BJ (cell line): Measurements from ENCODE around the gene CGRRF1. TPM values are rescaled to one million over a fixed set of nuclear protein-coding genes. Genes with fewer than 3 reads are reported as not detected.
A peak's percentile ranks its signal among the peaks of the same experiment; 100 is the strongest.

Experiments
- CTCF ChIA-PET: fragments of 350-600 bp; formaldehyde crosslinking; extraction: SDS; loops from one replicate; lab custom pipeline; 2021; ENCODE audit warnings: antibody characterized with exemption, inconsistent platforms; lab: Yijun Ruan, JAX
- POLR2A ChIA-PET: fragments of 300-600 bp; sonication (Branson Sonifier 250); formaldehyde crosslinking; extraction: SDS; loops from one replicate; lab custom pipeline; 2021; ENCODE audit warnings: antibody characterized with exemption; lab: Charles Lee
- DNase-seq: peaks from one replicate; pipeline ENCODE4 v3.0.0-alpha.2; 2011; ENCODE audit warnings: low read depth
- H3K27me3 ChIP-seq: 2 replicates; pipeline ENCODE4 v1.6.0; 2011; ENCODE audit warnings: low read length; ENCODE audit not compliant: control insufficient read depth, insufficient read depth
- H3K36me3 ChIP-seq: 2 replicates; pipeline ENCODE4 v1.5.1; 2011; ENCODE audit warnings: low read length; ENCODE audit not compliant: control insufficient read depth, insufficient read depth
- H3K4me3 ChIP-seq: 2 replicates; pipeline ENCODE4 v1.5.1; 2011; ENCODE audit warnings: low read depth, mild to moderate bottlenecking, control low read depth, low read length
- CTCF ChIP-seq: IDR thresholded peaks from 2 replicates; pipeline ENCODE4 v1.5.1; 2011; ENCODE audit warnings: low read depth, mild to moderate bottlenecking, control low read depth, inconsistent platforms, low read length, moderate library complexity; ENCODE audit not compliant: insufficient read depth
- polyA plus RNA-seq: library from polyadenylated mRNA; depleted of rRNA; stranded (reverse); fragments of >200 nt; gene quantifications from 2 replicates; pipeline ENCODE4 v1.2.3, GENCODE V29; 2011

The CGRRF1 gene
- polyA plus RNA-seq, 1 experiment, result 7.5 TPM

- H3K36me3 ChIP-seq, result 0 out of 2 replicates have a peak, but pooled peaks cover 1% of the 10 kb centered on the region
- DNase-seq, result peak; percentile 49
- CTCF ChIA-PET, result interaction anchor here (1.1 kb wide), 1 partner anchor 203 kb away, joined by 4 read pairs; no protein-coding TSS in a partner anchor
- no peaks in the 10 kb centered on the region for H3K27me3 ChIP-seq
- TF ChIP-seq CTCF, result no peak
- POLR2A ChIA-PET, result interaction anchor here (0.6 kb wide), 1 partner anchor 118 kb away, joined by 7 read pairs; no protein-coding TSS in a partner anchor
- H3K4me3 ChIP-seq, result peak overlapping the region; percentile 1; the same call in 1 of the 2 replicates
These were observed 61.1 kb downstream of the CGRRF1 start for GRCh38 chr14:54570631-54571415.

GRCh38 chr14:54572316-54572715, 62.6 kb downstream of the CGRRF1 start:
- no peak for DNase-seq
- ChIA-PET POLR2A (no interaction called here), CTCF (interaction anchor here (0.5 to 1.8 kb wide), 3 partner anchors 119 to 202 kb away, joined by 4 to 7 read pairs (median 4); no protein-coding TSS in a partner anchor)
- Histone ChIP-seq H3K36me3 (0 out of 2 replicates have a peak, but pooled peaks cover 1% of the 10 kb centered on the region), H3K27me3 (no peaks in the 10 kb centered on the region), H3K4me3 (no peak overlapping the region)
- peak; percentile 47 for TF ChIP-seq CTCF

- POLR2A ChIA-PET, result interaction anchor here (0.6 kb wide), 1 partner anchor 99 kb away, joined by 4 read pairs; no protein-coding TSS in a partner anchor
These were observed 64.8 kb downstream of the CGRRF1 start for GRCh38 chr14:54574528-54574927.

GRCh38 chr14:54577494-54577893, 67.8 kb downstream of the CGRRF1 start:
- DNase-seq, result no peak
- POLR2A ChIA-PET, result no interaction called here
- no peak for TF ChIP-seq CTCF
- CTCF ChIA-PET, result interaction anchor here (0.6 to 1.1 kb wide), 3 partner anchors 11 to 114 kb away, joined by 3 to 4 read pairs (median 3); partner anchors contain the start of gene SAMD4A
- Histone ChIP-seq H3K36me3 (peaks cover 2% of the 10 kb centered on the region), H3K4me3 (no peak overlapping the region), H3K27me3 (no peaks in the 10 kb centered on the region)

More at GRCh38 chr14:54574528-54574927, 64.8 kb downstream of the CGRRF1 start:
- Histone ChIP-seq H3K4me3 (no peak overlapping the region), H3K27me3 (no peaks in the 10 kb centered on the region), H3K36me3 (no peaks in the 10 kb centered on the region)
- CTCF ChIA-PET, result interaction anchor here (1.1 to 1.5 kb wide), 4 partner anchors 11 to 110 kb away, joined by 3 to 4 read pairs (median 4); no protein-coding TSS in a partner anchor
- DNase-seq, result no peak
- no peak for TF ChIP-seq CTCF

GRCh38 chr14:54577977-54578376, 68.3 kb downstream of the CGRRF1 start:
- Histone ChIP-seq H3K36me3 (peaks cover 2% of the 10 kb centered on the region), H3K4me3 (no peak overlapping the region), H3K27me3 (no peaks in the 10 kb centered on the region)
- ChIA-PET POLR2A (no interaction called here), CTCF (interaction anchor here (1.1 kb wide), 2 partner anchors 11 to 113 kb away, joined by 3 to 4 read pairs; partner anchors contain the start of gene SAMD4A)
- TF ChIP-seq CTCF, result no peak
- no peak for DNase-seq
